HG02571 (cell line): ENCODE results near the gene FBP1.

Experiments
- ATAC-seq: cut with Tn5 transposase; IDR thresholded peaks from one replicate; pipeline ENCODE4 v1.9.1; 2021; ENCODE audit warnings: mild to moderate bottlenecking, moderate library complexity; ENCODE audit not compliant: unreplicated experiment

The FBP1 gene

DNA sequence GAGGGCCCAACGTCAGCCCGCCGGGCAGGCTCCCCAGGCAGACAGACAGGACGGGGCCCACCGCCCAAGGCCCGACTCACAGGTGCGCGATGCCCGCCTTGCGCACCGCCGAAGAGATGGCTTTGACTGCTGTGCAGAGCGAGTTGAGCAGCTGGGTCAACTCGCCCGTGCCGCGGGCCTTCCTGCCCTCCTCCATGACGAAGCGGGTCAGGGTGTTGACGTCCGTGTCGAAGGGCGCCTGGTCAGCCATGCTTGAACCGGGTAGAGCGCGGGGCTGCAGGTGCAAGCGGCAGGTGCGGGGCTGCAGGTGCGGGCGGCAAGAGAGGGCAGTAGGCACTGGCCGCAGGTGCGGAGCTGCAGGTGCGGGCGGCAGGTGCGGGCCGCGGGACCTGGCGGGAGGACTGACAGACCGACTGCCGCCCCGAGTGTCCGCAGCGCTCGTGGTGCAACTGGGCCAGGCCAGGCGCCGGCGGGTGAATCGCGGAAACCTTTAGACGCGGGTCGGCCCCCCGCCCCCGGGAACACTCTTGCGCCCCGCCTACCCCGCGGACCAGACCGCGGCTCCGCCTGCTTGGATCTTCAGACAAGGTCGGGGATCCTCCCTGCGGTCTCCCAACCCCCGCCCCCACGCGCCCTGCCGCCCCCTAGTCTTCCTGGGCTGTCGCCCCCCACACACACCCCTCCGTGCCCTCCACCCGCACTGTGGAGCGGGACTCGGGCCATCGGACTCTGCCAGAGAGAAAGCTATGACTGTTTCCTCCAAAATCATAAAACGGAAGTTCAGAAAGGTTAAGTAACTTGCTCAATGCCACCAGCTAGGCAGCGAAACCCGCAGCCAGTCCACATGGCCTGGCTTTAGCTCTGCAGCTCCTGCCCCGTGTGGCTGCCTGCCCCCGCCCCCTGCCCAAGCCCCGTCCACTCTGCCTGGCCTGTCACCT is at the start of gene FBP1:
FBP1 (minus strand) TSS at position 458 of the 938 bp plus-strand sequence; CDS start at position 250, 208 bp downstream.
- ATAC-seq = no peak

DNA sequence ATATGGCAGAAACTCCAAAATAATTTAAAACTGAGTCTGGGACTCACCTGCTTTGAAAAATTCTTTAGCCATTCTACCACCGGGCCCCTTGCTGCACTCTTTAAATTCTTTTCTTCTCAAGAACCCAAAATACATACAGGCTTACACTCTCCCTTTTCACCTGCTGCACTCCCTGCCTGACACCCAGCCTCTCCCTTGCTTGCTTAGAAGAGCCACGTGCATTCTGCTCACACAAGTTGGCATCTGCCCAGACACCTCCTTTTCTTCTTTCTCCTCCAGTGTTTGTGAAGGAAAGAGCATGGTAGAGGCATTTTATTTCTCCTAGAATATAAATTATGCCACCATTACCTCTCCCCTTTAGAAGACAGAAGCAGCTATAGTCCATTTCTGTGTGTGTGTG is 48.1 kb upstream of the FBP1 start:
- ATAC-seq = no peak

DNA sequence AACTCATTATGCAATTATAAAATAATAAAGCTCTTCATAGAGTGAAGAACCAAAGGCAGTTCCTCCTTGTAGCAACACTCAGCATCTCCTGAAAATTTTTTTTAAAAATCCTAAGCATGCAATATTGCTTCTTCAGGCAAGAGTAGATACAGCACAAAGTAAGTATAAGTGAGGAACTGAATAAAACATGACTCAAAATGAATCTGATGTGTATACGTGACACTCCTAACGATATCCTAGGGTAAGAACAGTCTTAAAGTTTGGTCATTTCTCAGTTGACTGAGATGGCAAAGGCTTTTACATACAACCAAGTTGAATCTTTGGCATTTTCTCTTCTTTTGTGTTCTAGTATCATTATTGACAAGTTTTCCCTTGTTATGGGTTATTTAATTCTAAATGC is 46.0 kb upstream of the FBP1 start:
- ATAC-seq = no peak

DNA sequence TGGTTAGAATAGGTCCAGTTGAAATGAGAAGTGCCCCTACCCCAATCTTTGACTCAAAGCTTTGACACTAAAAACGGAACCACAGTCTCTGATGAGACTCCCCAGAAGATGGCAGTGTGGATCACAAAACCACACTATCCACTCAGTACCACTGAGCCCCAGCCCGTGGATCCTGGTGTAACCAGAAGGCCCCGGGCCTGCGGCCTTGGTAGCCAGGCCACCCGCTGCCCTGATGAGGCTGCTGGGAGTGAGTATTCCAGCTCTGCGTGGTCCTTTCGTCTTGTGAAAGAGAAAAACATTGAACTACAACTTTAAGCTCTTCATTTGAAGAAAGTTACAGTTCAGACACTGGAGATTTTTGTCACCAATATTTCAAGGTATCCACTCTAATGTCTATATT is 42.2 kb upstream of the FBP1 start:
- ATAC-seq = no peak

DNA sequence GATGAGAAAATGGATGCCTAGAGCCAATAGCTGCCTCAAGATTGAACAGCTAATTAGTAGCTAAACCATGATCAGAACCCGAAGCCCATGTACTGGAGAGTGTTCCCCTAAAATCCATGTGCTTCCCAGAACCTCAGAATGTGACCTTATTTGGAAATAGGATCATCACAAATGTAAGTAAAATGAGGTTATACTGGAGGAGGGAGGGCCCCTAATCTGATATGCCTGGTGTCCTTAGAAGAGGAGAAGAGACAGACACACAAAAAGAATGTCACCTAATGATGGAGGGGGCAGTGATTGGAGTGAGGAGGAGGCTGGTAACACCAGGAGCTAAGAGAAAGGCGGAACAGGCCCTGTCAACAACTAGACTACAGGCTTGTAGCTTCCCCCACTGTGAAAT is 41.3 kb upstream of the FBP1 start:
- no peak for ATAC-seq

DNA sequence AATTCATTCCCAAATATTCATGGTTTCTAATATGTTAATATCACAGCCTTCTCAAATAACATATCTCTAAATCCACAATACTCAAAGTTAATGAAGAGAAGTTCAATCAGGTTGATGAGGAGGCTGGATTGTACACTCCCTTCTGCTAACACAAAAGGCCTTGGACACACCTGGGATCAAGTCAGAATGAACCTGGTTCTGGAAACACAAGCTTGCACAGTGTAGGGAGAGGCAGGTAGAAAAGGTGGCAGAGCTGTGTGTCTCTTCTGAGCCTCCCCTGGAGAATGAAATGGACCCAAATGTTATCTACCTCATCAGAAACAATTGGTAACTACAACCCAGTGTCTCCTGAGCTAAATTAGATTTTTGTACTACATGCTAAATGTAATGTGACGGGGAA is 40.7 kb upstream of the FBP1 start:
- no peak for ATAC-seq

DNA sequence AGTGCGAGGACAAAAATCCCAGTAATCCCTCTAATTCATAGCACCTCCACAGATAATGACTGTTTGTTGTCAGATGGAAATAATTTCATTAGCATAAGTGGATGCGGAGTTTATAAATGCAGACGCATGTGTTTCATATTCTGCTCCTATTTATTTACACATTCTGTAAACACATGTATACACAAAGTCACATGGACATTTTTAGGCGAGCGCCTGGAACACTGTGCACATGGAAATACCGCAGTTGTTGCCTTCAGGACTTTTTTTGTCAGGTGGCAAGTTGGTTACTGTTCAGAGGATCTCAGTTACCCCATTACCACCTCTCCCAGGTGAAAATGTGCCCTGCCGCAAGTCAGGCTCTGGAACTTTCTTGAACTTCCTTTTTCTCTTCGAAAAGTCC is 40.3 kb upstream of the FBP1 start:
- no peak for ATAC-seq

DNA sequence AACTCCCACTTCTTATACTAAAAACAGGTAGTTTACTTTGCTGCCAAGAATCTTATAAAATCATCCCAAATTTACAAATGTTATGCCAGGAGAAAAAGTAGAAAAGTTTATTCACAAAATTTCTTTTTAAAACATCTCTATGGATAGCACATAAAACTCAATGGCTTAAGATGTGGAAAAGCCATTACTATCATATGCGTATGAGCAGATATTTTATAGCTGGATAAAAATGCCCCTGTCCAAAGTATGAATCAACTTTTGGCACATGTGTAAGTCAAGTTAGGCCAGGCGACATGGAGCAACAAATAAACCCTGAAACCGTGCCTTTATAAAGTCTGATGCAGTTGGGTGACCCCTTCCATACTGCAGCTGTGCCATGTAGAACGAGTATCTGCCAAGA is 38.6 kb upstream of the FBP1 start:
- no peak for ATAC-seq

DNA sequence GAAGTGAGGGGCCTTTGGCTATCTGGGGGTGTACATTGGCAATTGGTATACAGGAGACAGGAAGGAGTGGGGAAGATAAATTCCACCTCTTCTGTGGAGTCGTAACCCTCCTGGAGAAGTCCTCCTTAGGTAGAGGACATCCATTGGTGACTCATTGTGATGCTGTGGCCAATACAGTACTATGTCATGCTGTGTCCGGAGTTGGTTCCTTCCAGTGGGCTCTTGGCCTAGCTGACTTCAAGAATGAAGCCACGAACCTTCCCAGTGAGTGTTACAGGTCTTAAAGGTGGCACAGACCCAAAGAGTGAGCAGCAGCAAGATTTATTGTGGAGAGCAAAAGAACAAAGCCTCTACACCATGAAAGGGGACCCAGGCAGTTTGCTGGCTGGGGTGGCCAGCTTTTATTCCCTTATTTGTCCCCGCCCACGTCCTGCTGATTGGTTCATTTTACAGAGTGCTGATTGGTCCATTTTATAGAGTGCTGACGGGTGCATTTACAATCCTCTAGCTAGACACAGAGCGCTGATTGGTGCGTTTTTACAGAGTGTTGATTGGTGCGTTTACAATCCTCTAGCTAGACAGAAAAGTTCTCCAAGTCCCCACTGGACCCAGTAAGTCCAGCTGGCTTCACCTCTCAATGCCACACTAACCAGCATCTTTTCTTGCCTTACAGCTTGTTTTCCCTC is 37.3 kb upstream of the FBP1 start:
- ATAC-seq = no peak

DNA sequence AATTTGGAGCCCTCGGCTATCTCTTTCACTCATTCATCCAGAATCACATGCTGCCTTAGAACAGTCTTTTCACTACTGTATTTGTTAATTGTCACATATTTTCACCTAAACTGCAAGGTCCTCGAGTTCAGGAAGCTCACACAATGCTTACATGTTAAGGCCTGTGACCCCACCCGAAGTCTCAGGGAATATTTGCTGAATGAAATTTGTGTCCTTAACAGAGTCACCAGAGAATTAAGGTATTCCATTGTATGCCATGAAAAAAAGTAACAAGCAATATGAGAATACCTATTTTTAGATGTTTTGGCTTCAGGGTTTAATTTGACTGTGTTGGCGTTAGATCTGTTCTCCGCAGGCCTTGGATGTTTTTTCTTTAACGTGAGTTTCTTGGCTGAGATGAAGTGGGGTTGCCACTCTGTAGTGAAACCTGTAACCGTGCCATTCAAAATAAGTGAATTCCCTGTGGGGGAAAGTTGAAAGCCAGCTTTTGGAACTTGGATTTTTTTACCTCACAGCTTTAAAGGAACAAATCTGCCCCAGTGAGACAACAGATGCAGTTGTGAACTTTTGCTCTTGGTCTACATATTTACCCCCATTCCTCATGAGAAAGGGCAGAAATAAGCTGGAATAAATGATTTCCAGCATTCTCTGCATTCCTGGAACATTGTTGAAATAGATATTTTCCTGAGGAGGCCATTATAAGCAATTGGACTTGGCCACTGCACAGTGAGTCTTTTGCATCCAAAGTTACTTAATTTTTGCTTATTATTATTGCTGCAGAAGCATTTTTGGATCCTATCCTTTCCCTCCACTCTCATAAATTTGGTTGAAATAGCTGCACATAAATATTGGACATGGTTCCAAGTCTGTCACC is 35.9 kb upstream of the FBP1 start:
- ATAC-seq = no peak

DNA sequence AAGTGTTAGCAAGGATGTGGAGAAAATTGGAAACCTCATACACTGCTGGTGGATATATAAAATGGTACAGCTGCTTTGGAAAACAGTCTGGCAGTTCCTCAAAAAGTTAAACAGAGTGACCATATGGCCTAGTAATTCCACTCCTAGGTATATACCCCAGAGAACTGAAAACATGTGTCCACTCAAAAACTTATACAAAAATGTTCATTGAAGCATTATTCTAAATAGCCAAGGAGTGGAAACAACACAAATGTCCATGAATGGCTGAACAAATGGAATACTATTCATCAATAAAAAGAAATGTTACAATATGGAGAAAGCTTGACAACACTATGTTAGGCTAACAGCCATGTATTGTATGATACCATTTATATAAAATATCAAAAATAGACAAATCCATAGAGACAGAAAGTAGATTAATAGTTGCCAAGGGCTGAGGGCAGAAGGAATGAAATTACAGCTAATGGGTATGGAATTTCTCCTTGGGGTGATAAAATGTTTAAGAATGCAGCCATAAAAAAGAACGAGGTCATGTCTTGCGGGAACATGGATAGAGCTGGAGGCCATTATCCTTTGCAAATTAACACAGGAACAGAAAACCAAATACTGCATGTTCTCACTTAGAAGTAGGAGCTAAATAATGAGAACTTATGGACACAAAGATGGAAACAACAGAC is 33.6 kb upstream of the FBP1 start:
- no peak for ATAC-seq

DNA sequence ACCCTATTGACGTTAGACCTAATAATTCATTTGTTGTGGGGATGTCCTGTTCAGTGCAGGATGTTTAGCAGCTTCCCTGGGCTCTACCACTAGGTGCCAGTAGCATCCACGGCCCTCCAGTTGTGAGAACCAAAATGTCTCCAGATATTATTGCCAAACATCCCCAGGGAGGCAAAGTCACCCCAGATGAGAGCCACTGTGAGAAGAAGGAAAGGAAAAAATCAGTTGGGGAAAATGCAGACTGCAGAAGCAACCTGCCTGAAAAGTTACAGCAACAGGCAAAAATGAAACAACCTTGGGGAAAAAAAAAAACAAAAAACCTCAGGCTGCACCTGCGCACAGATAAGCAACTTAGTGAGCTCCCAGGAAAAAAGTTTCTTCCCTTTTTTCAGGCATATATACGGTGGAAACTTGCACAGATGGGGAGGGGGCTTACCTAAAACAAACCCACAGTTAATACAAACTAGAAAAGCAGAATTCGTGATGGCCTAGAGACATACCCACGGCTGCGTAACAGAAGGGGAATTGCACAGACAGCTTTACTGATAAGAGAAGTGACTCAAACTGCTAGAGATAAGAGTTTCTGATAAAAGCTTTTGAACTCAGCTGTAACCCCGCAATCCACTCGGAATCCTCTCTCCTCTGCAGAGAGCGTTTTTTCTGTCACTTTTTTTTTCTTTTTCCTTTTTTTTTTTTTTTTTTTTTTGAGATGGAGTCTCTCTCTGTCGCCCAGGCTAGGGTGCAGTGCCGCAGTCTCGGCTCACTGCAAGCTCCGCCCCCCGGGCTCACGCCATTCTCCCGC is 29.8 kb upstream of the FBP1 start:
- ATAC-seq = no peak

DNA sequence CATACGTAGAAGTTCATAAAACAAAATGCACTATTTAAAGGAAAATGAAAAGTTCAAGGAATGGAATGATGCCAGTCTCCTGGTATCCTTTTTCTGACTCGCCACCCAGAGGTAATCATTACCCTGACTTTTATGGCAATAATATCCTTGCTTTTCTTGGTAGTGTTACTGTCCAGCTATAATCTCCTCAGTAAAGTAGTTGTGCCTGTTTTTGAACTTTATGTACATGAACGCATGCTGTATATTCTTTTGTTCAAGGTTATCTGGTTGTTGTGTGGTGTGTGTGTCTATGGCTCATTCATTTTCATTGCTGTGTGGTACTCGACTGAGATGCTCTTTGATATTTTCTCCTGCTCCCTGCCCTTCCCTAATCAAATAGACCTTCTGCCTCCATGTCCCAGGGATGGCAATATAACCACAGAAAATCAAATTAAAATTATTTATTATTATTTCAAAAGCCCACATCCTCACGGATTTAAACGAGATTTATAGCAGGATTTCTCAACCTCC is 29.2 kb upstream of the FBP1 start:
- no peak for ATAC-seq

DNA sequence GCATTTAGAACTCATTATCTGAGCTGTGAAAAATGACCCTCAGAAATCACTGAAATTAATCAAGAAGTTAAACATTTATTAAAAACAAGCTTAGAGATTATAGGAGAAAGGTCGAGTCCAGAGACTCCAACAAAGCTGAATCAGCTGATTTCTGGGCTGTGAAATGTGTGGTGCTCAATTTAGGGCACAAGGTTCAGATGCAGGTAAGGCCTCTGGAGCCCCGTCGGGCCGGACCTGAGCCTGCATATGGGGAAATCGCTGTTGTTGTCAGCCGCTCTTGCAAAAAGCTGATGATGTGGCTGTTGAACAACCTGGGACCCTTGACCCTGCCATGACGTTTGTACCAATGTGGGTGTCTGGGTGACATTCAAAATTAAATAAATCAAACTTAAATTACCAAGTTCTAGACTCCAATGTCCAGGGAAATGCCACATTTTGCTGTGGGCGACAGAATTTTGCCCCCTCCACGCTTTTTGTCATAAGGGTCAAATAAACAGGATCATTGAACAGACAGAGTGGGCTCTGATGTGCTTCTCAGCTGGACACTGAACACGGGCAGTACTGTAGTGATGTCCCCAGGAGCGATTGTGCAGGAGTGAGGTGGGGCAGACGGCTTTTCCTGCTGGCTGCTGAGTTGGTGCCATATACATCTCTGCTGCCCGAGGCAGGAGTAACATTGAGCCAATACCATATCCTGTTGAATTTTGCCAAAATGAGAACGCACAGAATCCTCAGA is 27.2 kb upstream of the FBP1 start:
- ATAC-seq = no peak

DNA sequence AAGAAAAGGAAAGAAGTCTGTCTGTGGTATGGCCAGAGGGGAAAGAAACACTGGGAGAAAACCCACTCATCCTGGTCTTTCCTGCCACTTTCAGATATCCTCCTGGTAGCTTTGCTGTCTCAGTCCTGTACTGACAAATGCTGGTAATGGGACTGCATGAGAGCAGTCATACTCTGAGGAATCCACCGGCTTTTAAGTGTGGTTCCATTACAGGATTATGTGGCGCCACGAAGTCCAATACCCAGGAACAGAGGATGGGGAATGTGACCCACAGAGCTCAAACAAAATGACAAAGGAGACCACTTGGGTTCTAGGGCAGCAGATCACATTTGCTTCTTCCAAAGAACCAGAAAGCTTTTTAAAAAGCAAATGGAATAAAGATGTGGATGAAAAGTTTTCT is 26.3 kb upstream of the FBP1 start:
- ATAC-seq = no peak

DNA sequence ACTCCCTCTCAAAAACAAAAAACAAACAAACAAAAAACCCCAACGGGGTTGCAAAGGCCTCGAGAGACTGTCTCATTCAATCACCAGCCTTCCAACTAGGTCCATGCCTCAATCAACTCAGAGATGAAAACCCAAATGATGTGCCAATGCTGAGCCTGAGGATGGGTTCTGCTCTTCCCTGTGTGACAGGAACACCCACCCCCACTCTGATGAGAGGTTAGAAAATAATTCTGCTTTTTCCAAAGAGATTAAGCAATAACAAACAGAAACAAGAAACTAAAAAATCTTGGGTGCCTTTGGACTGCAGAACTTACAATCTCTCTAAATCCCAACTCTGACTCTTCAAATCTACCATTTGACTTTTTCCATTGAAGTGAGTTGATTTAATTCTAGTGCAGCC is 25.5 kb upstream of the FBP1 start:
- ATAC-seq = no peak

DNA sequence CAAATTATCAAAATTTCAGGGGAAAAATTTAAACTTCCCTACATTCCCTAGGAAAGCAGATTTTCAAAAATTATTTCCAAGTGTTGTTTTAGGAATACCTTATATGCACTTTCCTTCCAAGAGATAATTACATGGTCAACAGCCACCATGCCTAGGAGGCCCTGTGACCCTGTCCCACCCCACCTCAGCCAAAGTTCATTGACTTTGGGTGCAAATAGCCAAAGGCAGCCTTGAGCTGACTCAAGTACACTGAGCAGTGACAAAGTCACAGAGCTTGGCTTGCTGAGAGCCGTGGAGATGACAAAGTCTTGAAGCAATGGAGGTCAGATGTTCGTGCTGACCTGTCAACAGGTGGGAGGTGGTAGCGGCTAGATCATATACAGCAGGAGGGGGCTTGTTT is 24.3 kb upstream of the FBP1 start:
- no peak for ATAC-seq

DNA sequence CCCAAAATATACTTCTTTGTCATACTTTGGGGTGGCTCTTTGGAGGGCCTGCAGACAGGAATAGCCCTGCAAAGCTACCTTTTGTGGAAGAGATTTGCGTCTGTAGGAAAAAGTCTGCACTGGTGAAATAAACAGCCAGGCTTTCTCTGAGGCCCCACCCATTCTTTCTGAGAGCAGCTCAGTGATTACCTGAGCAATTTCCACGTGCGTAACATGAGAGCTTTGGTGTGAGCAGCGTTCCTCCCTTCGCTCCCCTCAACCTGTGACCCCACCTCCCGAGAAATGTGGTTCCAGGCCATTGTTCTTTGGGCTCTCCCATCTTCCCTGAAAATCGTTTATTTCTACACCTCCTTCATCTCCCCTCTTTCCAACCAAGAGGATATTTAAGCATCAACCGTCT is 23.8 kb upstream of the FBP1 start:
- no peak for ATAC-seq
